DOHH2 (cell line): ENCODE measurements around the gene CORO2B.

Experiments used
- H3F3A ChIP-seq: fragments of 200-600 bp; sonication (generic), shearing (Covaris generic); 2 replicates; pipeline ENCODE4 v1.6.0; 2016; ENCODE audit warnings: antibody characterized with exemption, mild to moderate bottlenecking; ENCODE audit not compliant: control insufficient read depth, insufficient read depth
- H3K27ac ChIP-seq: fragments of 200-600 bp; sonication (generic); 2 replicates; pipeline ENCODE4 v1.5.1; 2014; ENCODE audit warnings: low read depth, mild to moderate bottlenecking, low read length, moderate library complexity
- H3K27me3 ChIP-seq: fragments of 200-600 bp; sonication (generic); 2 replicates; pipeline ENCODE4 v1.6.1; 2014; ENCODE audit warnings: mild to moderate bottlenecking, low read length, mixed read lengths; ENCODE audit not compliant: control insufficient read depth
- H3K36me3 ChIP-seq: fragments of 200-600 bp; sonication (generic); 2 replicates; pipeline ENCODE4 v1.6.1; 2014; ENCODE audit warnings: mild to moderate bottlenecking, low read length, moderate library complexity, mixed read lengths; ENCODE audit not compliant: control insufficient read depth
- H3K4me1 ChIP-seq: fragments of 200-600 bp; sonication (generic); 2 replicates; pipeline ENCODE4 v1.6.1; 2014; ENCODE audit warnings: mild to moderate bottlenecking, low read length, mixed read lengths; ENCODE audit not compliant: control insufficient read depth
- H3K4me2 ChIP-seq: fragments of 200-600 bp; sonication (generic); 2 replicates; pipeline ENCODE4 v1.6.0; 2014; ENCODE audit warnings: mild to moderate bottlenecking, low read length, moderate library complexity
- H3K4me3 ChIP-seq: fragments of 200-600 bp; sonication (generic); 2 replicates; pipeline ENCODE4 v1.5.1; 2014; ENCODE audit warnings: mild to moderate bottlenecking, low read length, mixed read lengths
- H3K79me2 ChIP-seq: fragments of 200-600 bp; sonication (generic); 2 replicates; pipeline ENCODE4 v1.6.1; 2014; ENCODE audit warnings: mild to moderate bottlenecking, low read length, mixed read lengths; ENCODE audit not compliant: control insufficient read depth
- H3K9me2 ChIP-seq: fragments of 200-600 bp; sonication (generic); replicated peaks from 2 replicates; pipeline ENCODE4 v1.6.1; 2014; ENCODE audit warnings: mild to moderate bottlenecking, low read length, mixed read lengths; ENCODE audit not compliant: control insufficient read depth
- H3K9me3 ChIP-seq: fragments of 200-600 bp; sonication (generic); 2 replicates; pipeline ENCODE4 v1.6.1; 2014; ENCODE audit warnings: antibody characterized with exemption, low read length, mixed read lengths; ENCODE audit not compliant: control insufficient read depth, insufficient read depth
- H4K20me1 ChIP-seq: fragments of 200-600 bp; sonication (generic); 2 replicates; pipeline ENCODE4 v1.6.0; 2014; ENCODE audit warnings: low read depth, mild to moderate bottlenecking, antibody characterized with exemption, low read length, moderate library complexity; ENCODE audit not compliant: control insufficient read depth, insufficient read depth
- CTCF ChIP-seq: fragments of 200-600 bp; sonication (generic); IDR thresholded peaks from one replicate; pipeline ENCODE4 v1.5.1; 2014; ENCODE audit warnings: antibody characterized with exemption, mild to moderate bottlenecking, low read depth, low read length; ENCODE audit not compliant: poor library complexity, severe bottlenecking
- EZH2phosphoT487 ChIP-seq: fragments of 200-600 bp; sonication (generic); IDR thresholded peaks from 2 replicates; pipeline ENCODE4 v1.6.1; 2017; ENCODE audit warnings: borderline replicate concordance, mild to moderate bottlenecking, antibody characterized with exemption, low read length, moderate library complexity, mixed read lengths

CORO2B gene

DNA sequence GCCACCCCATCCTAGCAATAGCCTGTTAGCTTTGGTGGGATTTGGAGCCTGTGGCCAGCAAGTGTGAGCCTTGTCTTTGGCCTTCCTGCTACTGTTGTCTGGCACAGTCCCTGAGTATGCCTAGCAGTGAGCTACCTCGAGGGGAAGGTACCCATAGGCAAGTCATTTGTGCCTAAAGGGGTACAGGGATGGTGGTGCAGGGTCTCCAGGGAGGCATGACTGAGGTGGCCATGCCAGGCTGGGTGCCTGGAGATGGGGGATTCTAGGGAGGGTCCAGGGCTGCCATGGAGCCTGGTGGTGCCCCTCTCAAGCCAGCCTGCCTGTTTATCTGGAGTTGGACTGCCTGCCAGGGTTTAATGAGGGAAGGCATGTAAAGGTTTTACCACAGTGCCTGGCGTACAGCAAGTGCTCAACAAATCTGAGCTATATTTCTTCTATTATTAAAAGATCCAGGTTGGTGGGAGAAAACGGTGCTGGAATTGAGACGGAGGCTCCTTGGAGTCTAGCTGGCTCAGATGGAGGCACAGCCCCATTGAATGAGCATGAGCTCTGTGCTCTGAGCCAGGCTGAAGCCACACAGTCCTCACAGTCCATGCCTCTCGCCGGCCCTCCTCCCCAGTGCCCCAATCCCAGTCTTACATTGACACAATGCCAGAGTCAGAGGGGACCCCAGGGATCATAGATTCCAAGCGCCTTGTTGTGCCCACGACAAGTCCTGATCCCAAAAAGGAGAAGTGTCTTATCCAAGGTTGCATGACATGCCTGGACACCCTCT lies 76.2 kb downstream of the CORO2B start:
- no peak overlapping the region for H3K4me3 ChIP-seq
- H3K36me3 ChIP-seq: no peaks in the 10 kb centered on the region
- TF ChIP-seq CTCF (no peak), EZH2phosphoT487 (no peak)
- no peaks in the 10 kb centered on the region for H3K9me2 ChIP-seq
- peaks cover 5% of the 10 kb centered on the region; the same call in 1 of the 2 replicates for H3K27me3 ChIP-seq
- no peaks in the 10 kb centered on the region for H4K20me1 ChIP-seq
- peaks cover 4% of the 10 kb centered on the region for H3K4me1 ChIP-seq
- no peaks in the 10 kb centered on the region for H3K9me3 ChIP-seq
- no peaks in the 10 kb centered on the region for H3F3A ChIP-seq
- no peak overlapping the region for H3K27ac ChIP-seq
- H3K79me2 ChIP-seq: no peaks in the 10 kb centered on the region
- no peak overlapping the region for H3K4me2 ChIP-seq

- Histone ChIP-seq H3K9me3 (no peaks in the 10 kb centered on the region), H3K79me2 (no peaks in the 10 kb centered on the region), H3K4me2 (no peak overlapping the region), H3K36me3 (no peaks in the 10 kb centered on the region), H3K27ac (no peak overlapping the region), H3F3A (no peaks in the 10 kb centered on the region), H3K9me2 (no peaks in the 10 kb centered on the region), H3K27me3 (peaks cover 5% of the 10 kb centered on the region; the same call in 1 of the 2 replicates), H3K4me1 (peaks cover under 1% of the 10 kb centered on the region; the same call in 1 of the 2 replicates), H3K4me3 (no peak overlapping the region), H4K20me1 (no peaks in the 10 kb centered on the region)
- TF ChIP-seq EZH2phosphoT487 (no peak), CTCF (no peak)
Observed at GRCh38 chr15:68655686-68656437, 77.1 kb downstream of the CORO2B start.

DNA sequence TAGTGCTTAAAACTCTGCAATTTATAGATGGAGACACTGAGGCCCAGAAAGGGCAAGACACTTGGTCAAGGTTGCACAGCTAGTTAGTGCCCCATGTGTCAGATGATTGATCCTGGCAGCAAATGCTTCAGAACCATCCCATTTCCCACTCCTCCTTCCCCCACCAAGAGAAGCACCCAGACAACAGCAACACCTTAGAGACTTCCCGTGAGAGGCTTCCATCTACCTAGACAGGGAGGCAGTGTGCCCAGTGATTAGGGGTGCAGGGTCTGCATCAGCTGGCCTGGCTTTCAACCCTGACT lies 77.6 kb downstream of the CORO2B start:
- no peak overlapping the region for H3K4me3 ChIP-seq
- H3K27ac ChIP-seq: no peak overlapping the region
- H3K4me2 ChIP-seq: no peak overlapping the region
- H3K79me2 ChIP-seq: no peaks in the 10 kb centered on the region
- no peaks in the 10 kb centered on the region for H3K4me1 ChIP-seq
- H4K20me1 ChIP-seq: no peaks in the 10 kb centered on the region
- H3K9me3 ChIP-seq: no peaks in the 10 kb centered on the region
- no peaks in the 10 kb centered on the region for H3K36me3 ChIP-seq
- no peaks in the 10 kb centered on the region for H3K9me2 ChIP-seq
- H3K27me3 ChIP-seq: peaks cover 3% of the 10 kb centered on the region; the same call in 1 of the 2 replicates
- no peak for TF ChIP-seq EZH2phosphoT487
- TF ChIP-seq CTCF: no peak
- H3F3A ChIP-seq: no peaks in the 10 kb centered on the region
